ENCODE measurements around the gene CA6. TPM values are rescaled to one million over a fixed set of nuclear protein-coding genes. Genes with fewer than 3 reads are reported as not detected.
"Not testable (repeated sequence)": the region's sequence is repeated elsewhere in the genome, so short reads cannot be mapped to it uniquely, and the experiment has no call there.

CA6 gene
- total and polyA plus RNA-seq, 11 donors, result not detected

GRCh38 chr1:8913457-8913856, 32.2 kb upstream of the CA6 start:
- DNase-seq (no peak), ATAC-seq (no peak)
- Histone ChIP-seq H3K4me3 (no peak overlapping the region), H3K27me3 (no peaks in the 10 kb centered on the region), H3K9me3 (no peaks in the 10 kb centered on the region), H3K4me1 (peaks cover 0 to 5% (median 0%) of the 10 kb centered on the region in 12 donors), H3K27ac (no peak overlapping the region), H3K36me3 (no peaks in the 10 kb centered on the region)
- TF ChIP-seq POLR2A (IDR thresholded peaks at IDR 0.05) (no peak), CTCF (IDR thresholded peaks at IDR 0.05) (no peak)
- intact Hi-C loops (cut with DNase I), result loop anchor here in 4 of 10 donors (10.0 kb wide), 4 partner anchors 181 to 581 kb away; no protein-coding TSS in a partner anchor
- WGBS, 4 donors, result 68 to 93% (median 88%) methylated on average over 6 to 9 of the region's 9 CpGs

- H3K4me3 ChIP-seq, result no peak overlapping the region
- intact Hi-C loops (cut with DNase I), result loop anchor here in 4 of 10 donors (10.0 kb wide), 4 partner anchors 180 to 580 kb away; no protein-coding TSS in a partner anchor
- DNase-seq (no peak), ATAC-seq (no peak)
- WGBS, 4 donors, result 75 to 85% (median 81%) methylated on average over 7 of the region's 7 CpGs
- no peak overlapping the region for H3K27ac ChIP-seq
- H3K4me1 ChIP-seq, result peaks cover 0 to 5% (median 0%) of the 10 kb centered on the region in 12 donors
- no peaks in the 10 kb centered on the region for H3K36me3 ChIP-seq
- no peaks in the 10 kb centered on the region for H3K9me3 ChIP-seq
- no peaks in the 10 kb centered on the region for H3K27me3 ChIP-seq
- TF ChIP-seq CTCF (IDR thresholded peaks at IDR 0.05), result no peak
- no peak for TF ChIP-seq POLR2A (IDR thresholded peaks at IDR 0.05)
Observed at GRCh38 chr1:8914466-8914865, 31.2 kb upstream of the CA6 start.

GRCh38 chr1:8915446-8915845, 30.2 kb upstream of the CA6 start:
- Histone ChIP-seq H3K27me3 (no peaks in the 10 kb centered on the region), H3K27ac (no peak overlapping the region), H3K36me3 (no peaks in the 10 kb centered on the region), H3K4me3 (no peak overlapping the region), H3K9me3 (no peaks in the 10 kb centered on the region), H3K4me1 (peaks cover 0 to 5% (median 0%) of the 10 kb centered on the region in 12 donors)
- WGBS, 4 donors, result 56 to 66% (median 62%) methylated on average over 3 of the region's 3 CpGs
- no peak for TF ChIP-seq POLR2A (IDR thresholded peaks at IDR 0.05)
- TF ChIP-seq CTCF (IDR thresholded peaks at IDR 0.05), result no peak
- DNase-seq, result no peak
- ATAC-seq, result no peak
- intact Hi-C loops (cut with DNase I), result loop anchor here (5.0 to 10.0 kb wide), 8 partner anchors 72 to 579 kb away; no protein-coding TSS in a partner anchor

DNA sequence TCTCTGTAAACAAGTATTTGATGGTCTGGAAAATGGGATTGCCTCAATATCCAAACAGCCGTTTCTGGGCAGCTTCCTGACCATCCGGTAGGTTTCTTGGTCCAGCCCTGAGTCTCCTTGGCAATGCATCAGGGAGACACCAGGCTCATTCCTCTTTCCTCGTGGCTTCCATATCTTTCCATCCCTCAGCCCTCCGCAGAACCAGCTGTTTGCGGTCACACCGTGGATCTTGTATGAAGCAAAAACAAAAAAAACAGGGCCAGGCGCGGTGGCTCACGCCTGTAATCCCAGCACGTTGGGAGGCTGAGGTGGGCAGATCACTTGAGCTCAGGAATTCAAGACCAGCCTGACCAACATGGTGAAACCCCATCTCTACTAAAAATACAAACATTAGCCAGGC, 28.1 kb upstream of the CA6 start:
- DNase-seq, H3K27ac ChIP-seq, H3K4me1 ChIP-seq, ATAC-seq, H3K9me3 ChIP-seq, H3K36me3 ChIP-seq, H3K27me3 ChIP-seq, H3K4me3 ChIP-seq: not testable (repeated sequence)
- 76 to 82% (median 81%) methylated on average over 10 of the region's 10 CpGs for WGBS, 4 donors
- intact Hi-C loops (cut with DNase I), result loop anchor here (2.0 to 10.0 kb wide), 9 partner anchors 70 to 577 kb away; no protein-coding TSS in a partner anchor

GRCh38 chr1:8922962-8923361, 22.7 kb upstream of the CA6 start:
- WGBS, 4 donors, result 89 to 96% (median 94%) methylated on average over 7 to 9 of the region's 9 CpGs
- no peak overlapping the region for H3K4me3 ChIP-seq
- no peaks in the 10 kb centered on the region for H3K27me3 ChIP-seq
- no peak for ATAC-seq
- no peak for DNase-seq
- H3K27ac ChIP-seq, result no peak overlapping the region
- no peaks in the 10 kb centered on the region for H3K36me3 ChIP-seq
- TF ChIP-seq POLR2A (IDR thresholded peaks at IDR 0.05), result no peak
- no peak for TF ChIP-seq CTCF (IDR thresholded peaks at IDR 0.05)
- intact Hi-C loops (cut with DNase I), result loop anchor here in 3 of 10 donors (5.0 to 10.0 kb wide), 4 partner anchors 79 to 562 kb away; no protein-coding TSS in a partner anchor
- peaks cover 0 to 4% (median 0%) of the 10 kb centered on the region in 12 donors for H3K4me1 ChIP-seq
- no peaks in the 10 kb centered on the region for H3K9me3 ChIP-seq
